HL-60/S4 (cell line): Measurements from ENCODE around the gene NECTIN1.
"Not testable (repeated sequence)": the region's sequence is repeated elsewhere in the genome, so short reads cannot be mapped to it uniquely, and the experiment has no call there.

Experiments
- in situ Hi-C: fragments of 300-500 bp; cut with MboI; formaldehyde crosslinking; loops from 2 replicates; pipeline ENCODE4 v1.14.3; 2022; ENCODE audit warnings: low sequenced_read_pairs

The NECTIN1 gene

DNA sequence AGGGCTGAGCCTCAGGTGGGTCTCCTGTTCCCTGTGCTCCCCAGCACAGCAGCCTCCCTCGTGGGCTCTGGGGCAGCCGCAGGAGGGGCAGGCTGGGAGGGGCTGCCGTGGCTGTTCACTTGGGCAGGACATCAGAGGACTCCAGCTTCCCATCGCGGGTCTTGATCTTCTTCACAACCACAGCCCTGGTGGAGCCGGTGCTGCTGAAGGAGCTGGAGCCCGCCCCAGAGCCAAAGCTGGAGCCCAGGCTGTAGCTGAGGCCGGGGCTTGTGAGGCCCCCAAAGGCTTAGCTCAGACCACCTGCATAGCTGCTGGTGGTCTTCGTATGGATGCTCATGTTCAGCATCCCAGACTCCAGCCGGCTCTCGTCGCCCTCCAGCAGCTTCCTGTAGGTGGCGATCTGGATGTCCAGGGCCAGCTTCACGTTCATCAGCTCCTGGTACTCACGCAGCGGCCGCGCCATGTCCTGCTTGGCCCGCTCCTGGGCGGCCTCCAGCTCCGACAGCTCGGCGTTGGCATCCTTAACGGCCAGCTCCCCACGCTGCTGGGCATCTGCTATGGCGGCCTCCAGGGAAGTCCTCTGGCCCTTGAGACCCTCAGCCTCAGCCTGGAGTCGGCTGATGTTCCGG, 126.1 kb downstream of the NECTIN1 start:
- in situ Hi-C loops: no loop called here

- in situ Hi-C loops: no loop called here
Measured at GRCh38 chr11:119599864-119600541, 129.0 kb downstream of the NECTIN1 start.

- in situ Hi-C loops: not testable (repeated sequence)
Measured at GRCh38 chr11:119595941-119596340, 133.1 kb downstream of the NECTIN1 start.

GRCh38 chr11:119594639-119595249, 134.3 kb downstream of the NECTIN1 start:
- in situ Hi-C loops: no loop called here

- in situ Hi-C loops: no loop called here
Measured at GRCh38 chr11:119593346-119593745, 135.7 kb downstream of the NECTIN1 start.

DNA sequence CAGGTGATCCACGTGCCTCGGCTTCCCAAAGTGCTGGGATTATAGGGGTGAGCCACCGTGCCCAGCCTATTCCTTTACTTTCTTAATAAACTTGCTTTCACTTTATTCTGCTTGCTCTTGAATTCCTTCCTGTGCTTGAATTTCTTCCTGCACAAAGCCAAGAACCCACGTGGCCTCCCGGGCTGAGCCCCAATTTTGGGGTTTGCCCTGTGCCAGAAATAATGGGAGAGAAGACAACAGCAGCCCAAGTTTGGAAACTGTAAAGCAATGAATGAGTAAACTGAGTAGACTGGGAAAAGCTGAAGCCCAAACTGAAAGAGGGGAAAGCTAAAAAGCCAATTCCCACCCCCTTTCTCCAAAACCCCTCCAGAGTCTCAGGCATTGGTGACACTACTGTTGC, 136.4 kb downstream of the NECTIN1 start:
- in situ Hi-C loops: no loop called here

DNA sequence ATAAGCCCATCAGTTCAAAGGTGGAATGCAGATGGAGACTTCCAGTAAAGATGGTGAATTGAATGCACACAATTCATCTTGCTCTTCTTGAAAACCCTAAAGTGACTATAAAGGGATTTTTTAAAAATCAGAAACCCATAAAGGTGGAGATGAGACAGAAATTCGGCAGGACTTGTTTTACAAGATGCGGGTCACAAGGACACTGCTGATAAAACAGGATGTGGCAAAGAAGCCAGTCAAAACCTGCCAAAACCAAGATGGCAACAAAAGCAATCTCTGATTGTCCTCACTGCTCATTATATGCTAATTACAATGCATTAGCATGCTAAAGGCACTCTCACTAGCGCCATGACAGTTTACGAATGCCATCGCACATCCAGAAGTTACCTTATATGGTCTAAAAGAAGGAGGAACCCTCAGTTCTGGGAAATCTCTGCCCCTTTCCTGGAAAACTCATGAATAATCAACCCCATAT, 137.1 kb downstream of the NECTIN1 start:
- in situ Hi-C loops: no loop called here

GRCh38 chr11:119590651-119591351, 138.2 kb downstream of the NECTIN1 start:
- in situ Hi-C loops: no loop called here

GRCh38 chr11:119589001-119589400, 140.0 kb downstream of the NECTIN1 start:
- in situ Hi-C loops: no loop called here
